GM12872 (cell line): ENCODE data around the gene USP10.

Source experiments
- TF ChIP-seq, protein P1 (sequence below): IDR thresholded peaks from 3 replicates; pipeline ENCODE4 v1.5.1; 2011; ENCODE audit warnings: low read depth, mild to moderate bottlenecking, low read length, moderate library complexity; ENCODE audit not compliant: insufficient read depth

Gene USP10

GRCh38 chr16:84675423-84675822 lies 24.4 kb upstream of the USP10 start:
- TF ChIP-seq, protein P1, sequence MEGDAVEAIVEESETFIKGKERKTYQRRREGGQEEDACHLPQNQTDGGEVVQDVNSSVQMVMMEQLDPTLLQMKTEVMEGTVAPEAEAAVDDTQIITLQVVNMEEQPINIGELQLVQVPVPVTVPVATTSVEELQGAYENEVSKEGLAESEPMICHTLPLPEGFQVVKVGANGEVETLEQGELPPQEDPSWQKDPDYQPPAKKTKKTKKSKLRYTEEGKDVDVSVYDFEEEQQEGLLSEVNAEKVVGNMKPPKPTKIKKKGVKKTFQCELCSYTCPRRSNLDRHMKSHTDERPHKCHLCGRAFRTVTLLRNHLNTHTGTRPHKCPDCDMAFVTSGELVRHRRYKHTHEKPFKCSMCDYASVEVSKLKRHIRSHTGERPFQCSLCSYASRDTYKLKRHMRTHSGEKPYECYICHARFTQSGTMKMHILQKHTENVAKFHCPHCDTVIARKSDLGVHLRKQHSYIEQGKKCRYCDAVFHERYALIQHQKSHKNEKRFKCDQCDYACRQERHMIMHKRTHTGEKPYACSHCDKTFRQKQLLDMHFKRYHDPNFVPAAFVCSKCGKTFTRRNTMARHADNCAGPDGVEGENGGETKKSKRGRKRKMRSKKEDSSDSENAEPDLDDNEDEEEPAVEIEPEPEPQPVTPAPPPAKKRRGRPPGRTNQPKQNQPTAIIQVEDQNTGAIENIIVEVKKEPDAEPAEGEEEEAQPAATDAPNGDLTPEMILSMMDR = no peak

GRCh38 chr16:84675884-84676283 lies 23.9 kb upstream of the USP10 start:
- TF ChIP-seq, protein P1 = no peak

- TF ChIP-seq, protein P1 = no peak
These were observed 22.6 kb upstream of the USP10 start for GRCh38 chr16:84677017-84677803.

DNA sequence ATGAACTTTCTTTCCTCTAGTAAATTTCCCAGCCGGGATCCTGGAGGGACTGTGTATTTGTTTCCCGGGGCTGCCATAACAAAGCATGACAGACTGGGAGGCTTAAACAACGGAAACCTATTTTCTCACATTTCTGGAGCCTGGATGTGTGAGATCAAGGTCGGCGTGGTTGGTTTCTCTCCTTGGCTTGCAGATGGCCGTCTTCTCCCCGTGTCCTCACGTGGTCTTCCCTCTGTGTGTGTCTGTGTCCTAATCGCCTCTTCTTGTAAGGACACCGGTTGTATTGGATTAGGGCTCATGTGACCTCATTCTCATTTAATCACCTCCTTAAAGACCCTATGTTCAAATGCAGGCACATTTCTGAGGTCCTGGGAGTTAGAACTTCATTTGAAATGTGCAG lies 22.0 kb upstream of the USP10 start:
- TF ChIP-seq, protein P1 = no peak

DNA sequence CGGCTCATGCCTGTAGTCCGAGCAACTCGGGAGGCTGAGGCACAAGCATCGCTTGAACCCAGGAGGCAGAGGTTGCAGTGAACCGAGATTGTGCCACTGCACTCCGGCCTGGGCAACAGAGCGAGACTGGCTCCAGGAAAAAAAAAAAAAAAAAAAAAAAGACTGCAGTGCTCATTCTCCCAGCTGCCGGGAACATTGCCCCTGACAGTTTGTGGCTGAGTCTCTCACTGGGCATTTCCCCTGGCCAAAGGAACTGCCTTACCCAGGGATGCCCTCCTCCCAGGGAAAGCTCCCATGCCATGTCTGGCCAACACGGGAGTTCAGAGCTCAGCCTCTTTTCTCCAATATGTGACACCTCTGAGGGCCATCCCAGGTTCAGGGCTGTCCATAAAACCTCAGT lies 21.3 kb upstream of the USP10 start:
- TF ChIP-seq, protein P1 = no peak

DNA sequence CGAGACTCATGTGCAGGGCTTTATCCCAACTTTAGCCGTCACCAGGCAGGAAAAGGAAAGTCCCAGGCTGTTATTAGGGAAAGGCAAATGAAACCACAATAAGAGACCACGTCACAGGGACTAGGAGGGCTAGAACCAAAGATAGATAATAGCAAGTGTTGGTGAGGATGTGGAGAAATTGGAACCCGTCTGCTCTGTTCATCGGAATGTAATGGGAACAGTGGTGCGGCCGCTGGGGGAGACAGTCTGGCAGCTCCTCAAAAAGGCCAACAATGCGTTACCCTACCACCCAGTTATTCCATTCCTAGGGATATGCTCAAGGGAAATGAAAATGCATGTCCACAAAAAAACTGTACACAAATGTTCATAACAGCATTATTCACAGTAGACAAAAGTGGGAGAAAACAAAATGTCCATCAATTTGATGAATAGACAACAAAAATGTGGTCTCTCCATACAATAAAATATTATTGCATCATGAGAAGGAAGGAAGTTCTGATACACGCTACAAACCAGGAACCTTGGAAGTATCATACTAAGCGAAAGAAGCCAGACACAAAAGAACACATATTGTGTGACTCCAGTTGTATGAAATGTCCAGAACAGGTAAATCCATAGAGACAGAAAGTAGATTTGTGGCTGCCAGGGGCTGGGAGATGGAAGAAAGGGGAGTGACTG lies 19.5 kb upstream of the USP10 start:
- TF ChIP-seq, protein P1 = no peak

DNA sequence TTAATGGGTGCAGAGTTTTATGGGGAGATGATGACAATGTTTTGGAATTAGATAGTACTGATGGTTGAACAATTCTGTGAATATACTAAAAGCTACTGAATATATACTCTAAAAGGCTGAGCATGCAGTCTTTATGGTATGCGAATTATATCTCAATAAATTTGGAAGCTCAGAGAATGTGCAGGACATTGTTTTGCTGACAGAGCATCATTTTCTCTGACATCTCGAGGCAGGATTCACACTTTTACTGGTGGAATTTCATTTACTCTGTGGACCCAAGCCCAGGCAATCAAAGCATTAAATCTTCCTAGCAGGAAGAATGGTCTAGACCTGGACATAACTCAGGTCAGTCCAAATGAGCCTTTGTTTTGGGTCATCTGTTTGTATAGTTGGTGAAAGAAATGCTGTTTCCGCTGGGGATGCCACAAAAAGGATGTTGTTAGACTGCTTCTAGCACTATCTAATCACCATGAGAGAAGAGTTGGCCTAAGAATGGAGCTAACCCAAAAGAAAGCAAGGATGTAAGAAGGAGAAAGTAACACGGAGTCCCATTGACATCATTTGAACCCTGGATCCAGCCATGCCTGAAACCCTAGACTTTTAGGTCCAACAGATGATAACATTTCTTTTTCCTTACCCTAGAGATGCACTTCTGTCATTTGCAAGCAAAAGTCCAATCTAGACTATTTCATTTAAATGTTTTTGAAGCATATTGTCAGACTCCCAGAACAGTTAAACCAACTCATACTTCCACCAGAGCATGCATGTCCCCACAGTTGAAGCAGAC lies 18.8 kb upstream of the USP10 start:
- TF ChIP-seq, protein P1 = no peak
